Central memory CD8-positive, alpha-beta T cell (primary cell): Measurements from ENCODE around the gene KLHL41.
"Not testable (repeated sequence)": the region's sequence is repeated elsewhere in the genome, so short reads cannot be mapped to it uniquely, and the experiment has no call there.

Experiments
- ATAC-seq: fragments of 150-1000 bp; cut with Tn5 transposase; replicated peaks from 2 replicates; pipeline ENCODE4 v1.10.0; 2022; ENCODE audit warnings: mild to moderate bottlenecking, moderate FRiP score, moderate number of reproducible peaks; ENCODE audit not compliant: poor library complexity, severe bottlenecking; ENCODE audit errors: extremely low read depth
- DNase-seq, 2 donors: peaks; one replicate each; pipeline ENCODE4 v3.0.0; 2021; ENCODE audit warnings: low spot score in 2 of 2
- H3K27ac Mint-ChIP-seq: one replicate; pipeline ENCODE4 v1.8.0; 2022; ENCODE audit warnings: low read depth, mild to moderate bottlenecking, moderate library complexity, mixed read lengths
- H3K27me3 Mint-ChIP-seq: one replicate; pipeline ENCODE4 v1.8.0; 2022; ENCODE audit warnings: mixed read lengths
- H3K36me3 Mint-ChIP-seq: one replicate; pipeline ENCODE4 v1.8.0; 2022; ENCODE audit warnings: mild to moderate bottlenecking, moderate library complexity, mixed read lengths; ENCODE audit not compliant: insufficient read depth
- H3K4me1 Mint-ChIP-seq: one replicate; pipeline ENCODE4 v1.8.0; 2022; ENCODE audit warnings: mixed read lengths
- H3K4me3 Mint-ChIP-seq: one replicate; pipeline ENCODE4 v1.8.0; 2022; ENCODE audit warnings: mild to moderate bottlenecking, moderate library complexity, mixed read lengths
- H3K9me3 Mint-ChIP-seq: one replicate; pipeline ENCODE4 v1.8.0; 2022; ENCODE audit warnings: mixed read lengths

Gene KLHL41

DNA sequence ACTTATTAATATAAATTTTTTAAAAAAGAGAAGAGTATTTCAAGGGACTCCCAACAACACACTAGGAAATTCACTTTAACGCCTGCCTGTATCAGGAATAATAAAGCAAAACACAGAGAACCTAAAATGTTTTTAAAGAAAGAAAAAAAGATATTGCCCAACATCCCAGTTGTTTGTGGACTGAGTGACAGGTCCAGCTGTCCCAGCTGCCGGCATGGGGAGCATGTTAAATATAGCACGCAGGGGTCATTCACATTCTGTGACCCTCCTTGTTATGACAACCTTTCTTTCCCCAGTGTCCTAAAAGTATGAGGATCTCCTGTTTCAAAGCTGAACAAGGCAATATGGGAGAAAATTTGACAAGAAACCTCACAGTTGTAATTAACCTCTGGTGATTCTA lies 4.4 kb downstream of the KLHL41 start:
- H3K4me3 Mint-ChIP-seq, result no peak overlapping the region
- H3K9me3 Mint-ChIP-seq, result no peaks in the 10 kb centered on the region
- no peak for ATAC-seq
- H3K27me3 Mint-ChIP-seq, result no peaks in the 10 kb centered on the region
- H3K36me3 Mint-ChIP-seq, result no peaks in the 10 kb centered on the region
- no peak overlapping the region for H3K27ac Mint-ChIP-seq
- no peaks in the 10 kb centered on the region for H3K4me1 Mint-ChIP-seq
- no peak for DNase-seq

DNA sequence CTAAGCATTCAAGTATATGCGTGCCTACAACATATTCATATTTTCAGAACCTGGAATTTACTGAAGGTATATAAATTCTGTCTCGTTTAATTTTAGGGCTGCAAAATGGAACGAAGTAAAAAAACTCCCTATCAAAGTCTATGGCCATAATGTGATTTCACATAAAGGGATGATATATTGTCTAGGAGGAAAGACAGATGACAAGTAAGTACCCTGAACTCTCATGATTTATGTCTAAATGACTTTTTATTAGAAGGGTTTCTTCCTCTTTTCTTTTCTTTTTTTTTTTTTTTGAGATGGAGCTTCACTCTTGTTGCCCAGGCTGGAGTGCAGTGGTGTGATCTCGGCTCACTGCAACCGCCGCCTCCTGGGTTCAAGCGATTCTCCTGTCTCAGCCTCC lies 5.3 kb downstream of the KLHL41 start:
- not testable (repeated sequence) for H3K4me3 Mint-ChIP-seq, ATAC-seq, H3K36me3 Mint-ChIP-seq, H3K4me1 Mint-ChIP-seq, DNase-seq, H3K9me3 Mint-ChIP-seq, H3K27ac Mint-ChIP-seq, H3K27me3 Mint-ChIP-seq

DNA sequence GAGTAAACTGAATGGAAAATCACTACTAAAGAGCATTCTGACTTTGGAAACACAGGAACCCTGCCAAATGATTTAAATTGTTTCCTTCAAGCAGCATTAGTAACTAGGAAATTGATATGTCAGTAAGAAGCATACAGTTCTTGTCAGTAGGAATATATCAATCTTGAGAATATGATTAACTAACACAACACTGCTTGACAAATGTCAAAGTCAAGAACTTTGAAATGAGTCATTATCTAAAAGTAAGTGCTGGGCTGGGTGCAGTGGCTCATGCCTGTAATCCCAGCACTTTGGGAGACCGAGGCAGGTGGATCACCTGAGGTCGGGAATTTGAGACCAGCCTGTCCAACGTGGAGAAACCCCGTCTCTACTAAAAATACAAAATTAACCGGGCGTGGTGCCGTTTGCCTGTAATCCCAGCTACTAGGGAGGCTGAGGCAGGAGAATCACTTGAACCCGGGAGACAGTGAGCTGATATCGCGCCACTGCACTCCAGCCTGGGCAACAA lies 7.0 kb downstream of the KLHL41 start:
- H3K36me3 Mint-ChIP-seq, H3K27ac Mint-ChIP-seq, H3K4me1 Mint-ChIP-seq, DNase-seq, ATAC-seq, H3K27me3 Mint-ChIP-seq, H3K4me3 Mint-ChIP-seq, H3K9me3 Mint-ChIP-seq: not testable (repeated sequence)

DNA sequence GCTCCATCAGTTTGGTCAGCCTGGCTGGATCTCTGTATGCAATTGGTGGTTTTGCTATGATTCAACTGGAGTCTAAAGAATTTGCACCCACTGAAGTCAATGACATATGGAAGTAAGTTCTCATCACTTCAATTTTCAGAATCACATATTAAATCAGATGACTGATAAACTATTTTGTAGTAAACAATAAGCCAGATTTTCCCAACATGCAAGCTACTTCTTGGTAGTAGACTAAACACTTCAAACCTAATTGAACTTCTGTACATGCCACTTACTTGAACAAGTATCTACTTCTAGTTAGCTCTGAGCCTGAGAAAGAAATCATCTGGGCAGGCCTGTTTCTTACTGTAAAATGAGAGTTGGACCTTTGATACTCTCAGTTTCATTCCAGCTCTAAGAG lies 11.4 kb downstream of the KLHL41 start:
- DNase-seq (no peak), ATAC-seq (no peak)
- H3K36me3 Mint-ChIP-seq, result peaks cover 5% of the 10 kb centered on the region
- H3K27me3 Mint-ChIP-seq, result no peaks in the 10 kb centered on the region
- no peaks in the 10 kb centered on the region for H3K9me3 Mint-ChIP-seq
- H3K4me3 Mint-ChIP-seq, result no peak overlapping the region
- H3K27ac Mint-ChIP-seq, result no peak overlapping the region
- H3K4me1 Mint-ChIP-seq, result no peaks in the 10 kb centered on the region

DNA sequence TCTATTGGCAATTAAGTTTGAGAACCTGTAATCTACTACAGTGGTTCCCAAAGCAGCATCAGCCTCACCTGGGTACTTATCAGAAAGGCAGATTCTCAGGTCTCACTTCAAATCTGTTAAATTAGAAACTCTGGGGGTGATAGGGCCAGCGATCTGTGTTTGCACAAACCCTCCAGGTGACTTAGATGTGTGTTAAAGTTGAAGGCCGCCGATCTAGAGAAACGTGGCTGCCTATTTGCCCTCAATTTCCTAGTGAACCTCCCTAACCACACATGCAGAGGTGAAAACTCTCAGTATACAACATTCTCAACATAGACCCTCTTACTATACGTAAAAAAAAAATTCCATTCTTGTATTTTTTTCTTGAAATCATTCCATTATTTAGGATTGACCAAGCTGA lies 14.2 kb downstream of the KLHL41 start:
- Mint-ChIP-seq H3K27me3 (no peaks in the 10 kb centered on the region), H3K4me3 (no peak overlapping the region), H3K4me1 (no peaks in the 10 kb centered on the region), H3K9me3 (no peaks in the 10 kb centered on the region), H3K36me3 (peaks cover 5% of the 10 kb centered on the region), H3K27ac (no peak overlapping the region)
- DNase-seq, result no peak
- ATAC-seq, result no peak

DNA sequence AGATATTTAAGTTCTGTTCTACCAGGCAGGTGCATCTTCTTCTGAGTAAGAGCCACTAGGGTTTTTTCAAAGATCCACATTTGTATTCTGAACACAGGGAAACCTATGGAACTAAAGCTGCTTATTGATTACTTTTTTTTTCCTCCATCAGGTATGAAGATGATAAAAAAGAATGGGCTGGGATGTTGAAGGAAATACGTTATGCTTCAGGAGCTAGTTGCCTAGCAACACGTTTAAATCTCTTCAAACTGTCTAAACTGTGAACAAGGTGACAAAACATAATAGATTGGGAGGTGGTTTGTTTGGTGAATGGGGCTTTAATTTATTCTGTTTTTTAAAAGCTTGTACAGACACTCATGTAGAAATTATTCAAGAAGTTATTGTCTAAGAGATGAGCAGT lies 15.9 kb downstream of the KLHL41 start:
- Mint-ChIP-seq H3K27me3 (no peaks in the 10 kb centered on the region), H3K4me3 (no peak overlapping the region), H3K9me3 (no peaks in the 10 kb centered on the region), H3K36me3 (peaks cover 4% of the 10 kb centered on the region), H3K27ac (no peak overlapping the region), H3K4me1 (no peaks in the 10 kb centered on the region)
- DNase-seq (no peak), ATAC-seq (no peak)

DNA sequence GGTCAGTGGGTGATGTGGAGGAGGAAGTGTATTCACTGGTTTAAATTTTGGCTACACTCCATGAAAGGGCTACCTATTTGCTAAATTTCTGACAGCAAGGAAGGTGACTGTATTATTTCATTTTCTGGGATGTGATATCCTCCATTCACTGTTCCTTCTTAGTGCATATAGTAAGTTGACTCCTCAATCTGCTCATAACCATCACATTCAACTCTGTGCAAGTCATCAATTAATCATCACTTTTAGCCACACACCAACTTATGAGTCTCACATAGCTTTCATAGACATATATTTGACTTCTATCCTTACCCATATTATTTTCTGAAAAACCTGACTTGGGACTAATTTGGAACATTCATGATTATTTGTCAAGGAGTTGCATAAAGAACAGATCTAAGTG lies 16.9 kb downstream of the KLHL41 start:
- Mint-ChIP-seq H3K27ac (no peak overlapping the region), H3K9me3 (no peaks in the 10 kb centered on the region), H3K36me3 (peaks cover 4% of the 10 kb centered on the region), H3K4me1 (no peaks in the 10 kb centered on the region), H3K4me3 (no peak overlapping the region), H3K27me3 (no peaks in the 10 kb centered on the region)
- DNase-seq (no peak), ATAC-seq (no peak)

DNA sequence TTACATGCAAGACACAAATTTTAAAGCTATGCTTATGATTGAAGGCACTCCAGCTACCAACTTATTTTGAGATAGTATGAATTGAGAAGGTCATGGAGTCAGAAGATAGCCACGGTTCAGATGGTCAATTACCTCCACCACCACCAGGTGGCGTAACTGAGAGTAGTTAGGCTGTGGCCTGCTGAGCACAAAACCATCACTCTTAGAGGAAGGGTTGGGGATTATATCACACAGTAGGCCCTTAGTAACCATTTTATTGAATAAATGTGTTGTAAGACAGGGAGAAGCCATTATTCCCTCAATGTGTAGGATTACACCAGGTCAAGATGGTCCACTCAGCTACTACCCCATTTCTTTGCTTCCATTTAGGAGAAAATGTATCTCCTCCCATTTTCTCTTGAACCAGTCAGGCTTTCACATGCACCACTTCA lies 18.8 kb downstream of the KLHL41 start:
- no peaks in the 10 kb centered on the region for H3K9me3 Mint-ChIP-seq
- H3K27ac Mint-ChIP-seq, result peak overlapping the region; percentile 12
- ATAC-seq (peak; percentile 75), DNase-seq (peak; percentile 55 to 68)
- no peaks in the 10 kb centered on the region for H3K27me3 Mint-ChIP-seq
- H3K4me1 Mint-ChIP-seq, result no peaks in the 10 kb centered on the region
- peaks cover 6% of the 10 kb centered on the region for H3K36me3 Mint-ChIP-seq
- no peak overlapping the region for H3K4me3 Mint-ChIP-seq

DNA sequence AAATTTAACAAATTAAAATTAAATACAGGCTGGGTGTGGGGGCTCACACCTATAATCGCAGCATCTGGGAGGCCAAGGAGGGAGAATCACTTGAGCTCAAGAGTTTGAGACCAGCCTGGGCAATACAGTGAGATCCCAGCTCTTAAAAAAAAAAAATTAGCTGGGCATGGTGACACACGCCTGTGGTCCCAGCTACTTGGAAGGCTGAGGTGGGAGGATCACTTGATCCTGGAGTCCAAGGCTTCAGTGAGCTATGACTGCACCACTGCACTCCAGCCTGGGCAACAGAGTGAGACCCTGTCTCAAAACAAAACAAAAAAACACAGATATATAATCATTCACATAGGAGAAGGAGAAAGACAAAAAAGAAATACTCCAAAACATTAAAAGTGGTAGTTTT lies 30.0 kb downstream of the KLHL41 start:
- H3K9me3 Mint-ChIP-seq, H3K4me3 Mint-ChIP-seq, DNase-seq, ATAC-seq, H3K4me1 Mint-ChIP-seq, H3K27me3 Mint-ChIP-seq, H3K27ac Mint-ChIP-seq: not testable (repeated sequence)
- peaks cover 12% of the 10 kb centered on the region for H3K36me3 Mint-ChIP-seq

DNA sequence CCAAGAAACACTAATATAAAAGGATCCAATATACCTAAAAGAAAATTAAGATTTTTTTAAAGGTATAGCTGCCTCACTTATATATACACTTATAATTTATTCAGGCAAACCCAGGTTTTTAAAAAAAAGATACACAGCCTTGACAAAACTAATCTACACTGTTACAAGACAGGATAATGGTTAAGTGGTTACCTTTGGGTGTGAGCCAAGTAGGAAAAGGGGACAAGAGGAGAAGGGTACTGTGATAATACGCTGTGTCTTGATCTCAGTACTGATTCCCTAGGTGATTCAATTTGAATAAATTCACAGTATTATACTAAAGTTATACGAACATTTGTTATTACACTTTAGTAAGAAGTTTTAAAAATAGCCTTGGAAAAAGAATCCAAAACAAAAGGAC lies 30.6 kb downstream of the KLHL41 start:
- no peaks in the 10 kb centered on the region for H3K4me1 Mint-ChIP-seq
- H3K27me3 Mint-ChIP-seq, result no peaks in the 10 kb centered on the region
- H3K27ac Mint-ChIP-seq, result peak overlapping the region; percentile 59
- no peak for ATAC-seq
- no peak for DNase-seq
- H3K4me3 Mint-ChIP-seq, result no peak overlapping the region
- peaks cover 13% of the 10 kb centered on the region for H3K36me3 Mint-ChIP-seq
- H3K9me3 Mint-ChIP-seq, result no peaks in the 10 kb centered on the region

DNA sequence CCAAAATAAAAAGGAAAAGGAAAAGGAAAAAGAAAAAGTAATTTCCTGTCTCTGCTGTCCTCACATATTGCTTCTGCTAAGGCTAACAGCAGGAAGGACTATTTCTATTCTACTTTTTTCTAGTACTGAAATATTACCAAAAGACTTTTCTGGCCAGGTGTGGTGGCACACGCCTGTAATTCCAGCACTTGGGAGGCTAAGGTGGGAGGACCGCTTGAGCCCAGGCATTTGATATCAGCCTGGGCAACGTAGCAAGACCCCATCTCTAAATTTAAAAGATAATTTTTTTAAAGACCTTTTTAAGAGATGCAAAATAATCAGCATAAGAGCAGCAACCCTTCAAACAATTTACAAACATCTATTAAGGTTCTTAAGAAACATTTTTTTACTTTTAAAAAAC lies 32.9 kb downstream of the KLHL41 start:
- Mint-ChIP-seq H3K9me3 (no peaks in the 10 kb centered on the region), H3K27ac (no peak overlapping the region), H3K4me3 (no peak overlapping the region), H3K27me3 (no peaks in the 10 kb centered on the region), H3K4me1 (no peaks in the 10 kb centered on the region), H3K36me3 (peaks cover 16% of the 10 kb centered on the region)
- DNase-seq, result no peak
- no peak for ATAC-seq

DNA sequence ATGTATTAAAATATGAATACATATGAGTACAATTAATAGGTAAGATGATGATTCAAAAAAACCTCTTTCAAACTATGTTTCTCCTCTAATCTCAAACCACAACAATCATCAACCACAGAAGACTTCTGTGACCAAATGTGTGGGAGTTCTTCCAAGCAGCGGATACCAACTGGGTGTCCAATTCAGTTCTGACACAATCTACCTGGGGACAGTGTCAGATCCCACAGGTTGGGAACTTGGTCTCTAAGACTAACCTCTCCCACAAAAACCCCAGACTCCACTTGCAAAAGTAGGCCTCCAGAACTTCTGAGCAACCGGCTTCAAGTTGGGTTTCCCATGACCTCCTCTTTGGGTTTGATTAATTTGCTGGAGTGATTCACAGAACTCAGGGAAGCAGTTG lies 37.3 kb downstream of the KLHL41 start:
- no peak overlapping the region for H3K27ac Mint-ChIP-seq

DNA sequence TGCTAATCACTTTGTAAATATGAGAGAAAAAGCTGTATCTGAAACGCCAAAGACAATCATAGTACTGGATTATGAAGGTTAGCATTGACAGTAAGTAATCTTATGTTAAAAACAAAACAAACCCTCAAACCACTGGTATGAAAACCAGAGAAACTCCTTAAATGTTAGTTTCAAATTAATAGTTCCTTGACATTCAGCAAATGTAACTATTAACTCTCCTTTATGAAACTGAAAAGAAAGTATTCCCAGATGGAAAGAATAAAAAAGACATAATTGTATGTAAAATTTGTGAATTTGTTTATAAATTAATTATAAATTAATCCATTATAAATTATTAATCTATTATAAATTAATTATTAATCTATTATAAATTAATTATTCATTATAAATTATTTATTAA lies 51.9 kb downstream of the KLHL41 start:
- no peak overlapping the region for H3K27ac Mint-ChIP-seq
- no peaks in the 10 kb centered on the region for H3K4me1 Mint-ChIP-seq
- H3K4me3 Mint-ChIP-seq, result no peak overlapping the region
- DNase-seq (no peak), ATAC-seq (no peak)
- peaks cover 20% of the 10 kb centered on the region for H3K36me3 Mint-ChIP-seq
- no peaks in the 10 kb centered on the region for H3K9me3 Mint-ChIP-seq
- no peaks in the 10 kb centered on the region for H3K27me3 Mint-ChIP-seq

More for the DNA sequence above, 37.3 kb downstream of the KLHL41 start:
- DNase-seq (no peak), ATAC-seq (no peak)
- Mint-ChIP-seq H3K27me3 (no peaks in the 10 kb centered on the region), H3K4me3 (no peak overlapping the region), H3K36me3 (peaks cover 14% of the 10 kb centered on the region), H3K9me3 (no peaks in the 10 kb centered on the region), H3K4me1 (no peaks in the 10 kb centered on the region)

DNA sequence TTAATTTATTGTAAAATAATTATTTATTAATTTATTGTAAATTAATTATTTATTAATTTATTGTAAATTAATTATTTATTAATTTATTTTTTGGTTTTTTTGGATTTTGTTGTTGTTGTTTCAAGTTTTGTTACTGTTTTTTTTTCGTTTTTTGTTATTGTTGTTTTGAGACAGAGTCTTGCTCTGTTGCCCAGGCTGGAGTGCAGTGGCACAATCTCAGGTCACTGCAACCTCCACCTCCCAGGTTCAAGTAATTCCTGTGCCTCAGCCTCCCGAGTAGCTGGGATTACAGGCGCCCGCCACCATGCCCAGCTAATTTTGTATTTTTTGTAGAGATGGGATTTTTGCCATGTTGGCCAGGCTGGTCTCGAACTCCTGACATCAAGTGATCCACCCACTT lies 52.6 kb downstream of the KLHL41 start:
- ATAC-seq, H3K4me1 Mint-ChIP-seq, DNase-seq, H3K9me3 Mint-ChIP-seq, H3K27me3 Mint-ChIP-seq, H3K4me3 Mint-ChIP-seq, H3K27ac Mint-ChIP-seq: not testable (repeated sequence)
- H3K36me3 Mint-ChIP-seq, result peaks cover 17% of the 10 kb centered on the region
